WTC11 (cell line): Measurements from ENCODE around the gene SREBF2.

Experiments
- CBFB ChIP-seq: sonication (generic); formaldehyde crosslinking; IDR thresholded peaks from 2 replicates; pipeline ENCODE4 v1.8.1; 2022; ENCODE audit warnings: mild to moderate bottlenecking, low read depth, missing genetic modification reagents
- CTCF ChIP-seq: fragments of 200-600 bp; IDR thresholded peaks from 2 replicates; pipeline ENCODE4 v1.8.0; 2022; ENCODE audit warnings: antibody characterized with exemption
- FOXK1 ChIP-seq: sonication (generic); formaldehyde crosslinking; IDR thresholded peaks from 2 replicates; pipeline ENCODE4 v1.8.0; 2022; ENCODE audit warnings: mild to moderate bottlenecking, moderate library complexity, missing genetic modification reagents
- JAZF1 ChIP-seq: fragments of 250-450 bp; sonication (Bioruptor Pico); IDR thresholded peaks from 2 replicates; pipeline ENCODE4 v1.9.0; 2021; ENCODE audit warnings: moderate library complexity, mild to moderate bottlenecking, inconsistent platforms
- MAX ChIP-seq: sonication (generic); formaldehyde crosslinking; IDR thresholded peaks from 2 replicates; pipeline ENCODE4 v1.8.0; 2022; ENCODE audit warnings: mild to moderate bottlenecking, missing genetic modification reagents
- MYBL2 ChIP-seq: sonication (generic); formaldehyde crosslinking; IDR thresholded peaks from 2 replicates; pipeline ENCODE4 v1.8.1; 2023; ENCODE audit warnings: mild to moderate bottlenecking, moderate library complexity, missing genetic modification reagents
- NFYB ChIP-seq: sonication (generic); formaldehyde crosslinking; conservative IDR thresholded peaks from 2 replicates; pipeline ENCODE4 v1.8.0; 2022; ENCODE audit warnings: low read depth, missing genetic modification reagents
- SP1 ChIP-seq: sonication (generic); formaldehyde crosslinking; conservative IDR thresholded peaks from 2 replicates; pipeline ENCODE4 v1.8.1; 2022; ENCODE audit warnings: missing genetic modification reagents
- TCF7 ChIP-seq: sonication (generic); formaldehyde crosslinking; IDR thresholded peaks from 2 replicates; pipeline ENCODE4 v1.8.0; 2022; ENCODE audit warnings: mild to moderate bottlenecking, low read depth, missing genetic modification reagents, moderate library complexity
- ZNF232 ChIP-seq: sonication (generic); formaldehyde crosslinking; IDR thresholded peaks from 2 replicates; pipeline ENCODE4 v1.8.0; 2022; ENCODE audit warnings: mild to moderate bottlenecking, missing genetic modification reagents
- TF ChIP-seq, protein P1 (sequence below): sonication (generic); formaldehyde crosslinking; IDR thresholded peaks from 2 replicates; pipeline ENCODE4 v1.8.1; 2023; ENCODE audit warnings: mild to moderate bottlenecking, missing genetic modification reagents, moderate library complexity
- TF ChIP-seq, protein P2 (sequence below): sonication (generic); formaldehyde crosslinking; IDR thresholded peaks from 2 replicates; pipeline ENCODE4 v1.8.1; 2022; ENCODE audit warnings: low read depth, mild to moderate bottlenecking, moderate library complexity, missing genetic modification reagents, borderline replicate concordance
- TF ChIP-seq, protein P3 (sequence below): sonication (generic); formaldehyde crosslinking; conservative IDR thresholded peaks from 2 replicates; pipeline ENCODE4 v1.8.1; 2023; ENCODE audit warnings: mild to moderate bottlenecking, low read depth, missing genetic modification reagents, moderate library complexity

DNA sequence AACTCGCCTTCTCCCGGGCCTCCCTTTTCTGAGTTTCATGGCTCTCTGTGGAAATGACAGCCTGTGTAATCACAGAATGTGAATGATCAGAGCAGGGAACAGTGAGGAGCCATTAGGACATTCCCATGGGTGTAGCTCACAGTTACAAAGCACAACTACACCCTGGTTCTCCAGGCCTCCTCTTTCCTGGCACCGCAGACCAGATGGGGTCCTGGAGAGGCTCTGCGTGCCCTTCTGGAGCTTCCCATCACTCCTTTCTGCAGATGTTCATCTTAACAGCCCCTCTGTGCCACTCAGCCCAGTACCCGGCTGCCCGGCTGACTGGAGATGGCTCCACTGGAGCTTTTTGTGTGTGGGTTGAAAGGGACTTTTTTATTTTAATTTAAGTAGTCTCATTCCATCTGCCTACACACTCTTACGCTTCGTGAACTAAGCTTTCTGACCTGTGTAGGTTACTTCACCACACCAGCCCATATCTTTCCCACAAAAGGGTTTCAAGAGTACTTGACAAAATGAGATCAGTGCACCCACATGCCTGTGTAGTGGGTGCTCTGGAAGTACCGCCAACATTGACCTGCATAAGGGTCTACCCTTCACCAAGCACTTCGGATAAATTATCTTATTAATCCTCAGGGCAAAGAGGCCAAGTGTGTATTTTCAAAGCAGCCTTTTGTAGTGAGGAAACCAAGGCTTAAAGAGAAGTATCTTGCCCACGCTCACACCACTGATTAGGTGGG is 29.8 kb downstream of the SREBF2 start:
- TF ChIP-seq SP1 (CRISPR knock-in tag): no peak
- TF ChIP-seq, protein P1, sequence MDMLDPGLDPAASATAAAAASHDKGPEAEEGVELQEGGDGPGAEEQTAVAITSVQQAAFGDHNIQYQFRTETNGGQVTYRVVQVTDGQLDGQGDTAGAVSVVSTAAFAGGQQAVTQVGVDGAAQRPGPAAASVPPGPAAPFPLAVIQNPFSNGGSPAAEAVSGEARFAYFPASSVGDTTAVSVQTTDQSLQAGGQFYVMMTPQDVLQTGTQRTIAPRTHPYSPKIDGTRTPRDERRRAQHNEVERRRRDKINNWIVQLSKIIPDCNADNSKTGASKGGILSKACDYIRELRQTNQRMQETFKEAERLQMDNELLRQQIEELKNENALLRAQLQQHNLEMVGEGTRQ (CRISPR knock-in tag): no peak
- TF ChIP-seq MAX (CRISPR knock-in tag): no peak
- no peak for TF ChIP-seq CTCF
- TF ChIP-seq JAZF1 (CRISPR knock-in tag): no peak
- TF ChIP-seq TCF7 (CRISPR knock-in tag): no peak
- TF ChIP-seq, protein P2, sequence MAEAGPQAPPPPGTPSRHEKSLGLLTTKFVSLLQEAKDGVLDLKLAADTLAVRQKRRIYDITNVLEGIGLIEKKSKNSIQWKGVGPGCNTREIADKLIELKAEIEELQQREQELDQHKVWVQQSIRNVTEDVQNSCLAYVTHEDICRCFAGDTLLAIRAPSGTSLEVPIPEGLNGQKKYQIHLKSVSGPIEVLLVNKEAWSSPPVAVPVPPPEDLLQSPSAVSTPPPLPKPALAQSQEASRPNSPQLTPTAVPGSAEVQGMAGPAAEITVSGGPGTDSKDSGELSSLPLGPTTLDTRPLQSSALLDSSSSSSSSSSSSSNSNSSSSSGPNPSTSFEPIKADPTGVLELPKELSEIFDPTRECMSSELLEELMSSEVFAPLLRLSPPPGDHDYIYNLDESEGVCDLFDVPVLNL (CRISPR knock-in tag): no peak
- TF ChIP-seq NFYB: no peak
- no peak for TF ChIP-seq FOXK1 (CRISPR knock-in tag)
- no peak for TF ChIP-seq ZNF232
- TF ChIP-seq MYBL2 (CRISPR knock-in tag): no peak
- TF ChIP-seq, protein P3, sequence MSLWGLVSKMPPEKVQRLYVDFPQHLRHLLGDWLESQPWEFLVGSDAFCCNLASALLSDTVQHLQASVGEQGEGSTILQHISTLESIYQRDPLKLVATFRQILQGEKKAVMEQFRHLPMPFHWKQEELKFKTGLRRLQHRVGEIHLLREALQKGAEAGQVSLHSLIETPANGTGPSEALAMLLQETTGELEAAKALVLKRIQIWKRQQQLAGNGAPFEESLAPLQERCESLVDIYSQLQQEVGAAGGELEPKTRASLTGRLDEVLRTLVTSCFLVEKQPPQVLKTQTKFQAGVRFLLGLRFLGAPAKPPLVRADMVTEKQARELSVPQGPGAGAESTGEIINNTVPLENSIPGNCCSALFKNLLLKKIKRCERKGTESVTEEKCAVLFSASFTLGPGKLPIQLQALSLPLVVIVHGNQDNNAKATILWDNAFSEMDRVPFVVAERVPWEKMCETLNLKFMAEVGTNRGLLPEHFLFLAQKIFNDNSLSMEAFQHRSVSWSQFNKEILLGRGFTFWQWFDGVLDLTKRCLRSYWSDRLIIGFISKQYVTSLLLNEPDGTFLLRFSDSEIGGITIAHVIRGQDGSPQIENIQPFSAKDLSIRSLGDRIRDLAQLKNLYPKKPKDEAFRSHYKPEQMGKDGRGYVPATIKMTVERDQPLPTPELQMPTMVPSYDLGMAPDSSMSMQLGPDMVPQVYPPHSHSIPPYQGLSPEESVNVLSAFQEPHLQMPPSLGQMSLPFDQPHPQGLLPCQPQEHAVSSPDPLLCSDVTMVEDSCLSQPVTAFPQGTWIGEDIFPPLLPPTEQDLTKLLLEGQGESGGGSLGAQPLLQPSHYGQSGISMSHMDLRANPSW (CRISPR knock-in tag): no peak
- TF ChIP-seq CBFB (CRISPR knock-in tag): no peak
